Transverse colon (tissue), 4 donors: Measurements from ENCODE around the gene NRARP. TPM values are rescaled to one million over a fixed set of nuclear protein-coding genes. Genes with fewer than 3 reads are reported as not detected.

ENCODE experiments used
- DNase-seq: peaks from one replicate; pipeline ENCODE4 v3.0.0-alpha.2; 2019
- H3K27ac ChIP-seq, 4 donors: fragments of 200-600 bp; sonication (generic); 2 replicates each; pipeline ENCODE4 v1.5.1; 2016 to 2018; ENCODE audit warnings: inconsistent platforms in 4 of 4
- H3K27me3 ChIP-seq: fragments of 200-600 bp; sonication (generic); 2 replicates; pipeline ENCODE4 v1.5.1; 2017; ENCODE audit warnings: inconsistent platforms
- H3K36me3 ChIP-seq, 4 donors: fragments of 200-600 bp; sonication (generic); 2 replicates each; pipeline ENCODE4 v1.5.1; 2017 to 2019; ENCODE audit warnings: inconsistent platforms in 4 of 4
- H3K4me1 ChIP-seq, 4 donors: fragments of 200-600 bp; sonication (generic); 2 replicates each; pipeline ENCODE4 v1.5.1; 2017 to 2020; ENCODE audit warnings: inconsistent platforms in 4 of 4
- H3K4me3 ChIP-seq, 4 donors: fragments of 200-600 bp; sonication (generic); 1 replicate in 1 of 4; 2 replicates in 3 of 4; pipeline versions ENCODE4 v1.5.1 to v1.6.1; 2017 to 2019; ENCODE audit warnings: inconsistent platforms in 4 of 4
- H3K9me3 ChIP-seq, 2 donors: fragments of 200-600 bp; sonication (generic); 2 replicates each; pipeline ENCODE4 v1.5.1; 2017 to 2019; ENCODE audit warnings: inconsistent platforms in 2 of 2
- EP300 ChIP-seq: sonication (generic); formaldehyde crosslinking; IDR thresholded peaks from one replicate; pipeline ENCODE4 v1.6.1; 2017; ENCODE audit warnings: antibody characterized with exemption, low read depth
- POLR2A ChIP-seq: fragments of 450-650 bp; IDR thresholded peaks from one replicate; pipeline ENCODE4 v1.6.1; 2016; ENCODE audit warnings: antibody characterized with exemption, mild to moderate bottlenecking, moderate library complexity
- POLR2AphosphoS5 ChIP-seq, 3 donors: sonication (generic); formaldehyde crosslinking; IDR thresholded peaks; one replicate each; pipeline ENCODE4 v1.6.1; 2016; ENCODE audit warnings: antibody characterized with exemption in 3 of 3
- WGBS, 2 donors: methylation state at CpG; one replicate each; pipeline ENCODE4 v1.1.5; 2018; ENCODE audit warnings: low coverage in 1 of 2; 5-methylcytosine and 5-hydroxymethylcytosine counted together
- in situ Hi-C, 4 donors: fragments of 200-750 bp; cut with MboI; loops; one replicate each; pipeline versions ENCODE4 v1.15.0 to v1.15.1; 2017; ENCODE audit warnings: low sequenced_read_pairs in 3 of 4, low pct_ligation_motif_present in 1 of 4, low pct_unique_long_range_greater_than_20kb in 1 of 4
- intact Hi-C: fragments of 100-400 bp; cut with DNase I; formaldehyde crosslinking; loops from one replicate; pipeline ENCODE4 v1.15.1; 2023; ENCODE audit warnings: low total_unique reads
- total RNA-seq, 4 donors: library from RNA; depleted of rRNA; stranded (reverse); fragments of >200 nt; gene quantifications; one replicate each; pipeline ENCODE4 v1.1.0, GENCODE V29; 2016
- TF ChIP-seq, protein P1 (sequence below), 5 experiments: fragments of 200-600 bp in 3 of 5; fragments of 450-650 bp in 2 of 5; sonication (generic) in 3 of 5; IDR thresholded peaks; 1 replicate in 2 of 5; 2 replicates in 3 of 5; pipeline ENCODE4 v1.5.1; 2016 to 2017; ENCODE audit warnings: antibody characterized with exemption in 5 of 5, inconsistent platforms in 3 of 5, mild to moderate bottlenecking in 2 of 5, moderate library complexity in 1 of 5

NRARP gene
- total RNA-seq, 4 donors from 2014 or later: 92.0 to 343 (median 134) TPM

DNA sequence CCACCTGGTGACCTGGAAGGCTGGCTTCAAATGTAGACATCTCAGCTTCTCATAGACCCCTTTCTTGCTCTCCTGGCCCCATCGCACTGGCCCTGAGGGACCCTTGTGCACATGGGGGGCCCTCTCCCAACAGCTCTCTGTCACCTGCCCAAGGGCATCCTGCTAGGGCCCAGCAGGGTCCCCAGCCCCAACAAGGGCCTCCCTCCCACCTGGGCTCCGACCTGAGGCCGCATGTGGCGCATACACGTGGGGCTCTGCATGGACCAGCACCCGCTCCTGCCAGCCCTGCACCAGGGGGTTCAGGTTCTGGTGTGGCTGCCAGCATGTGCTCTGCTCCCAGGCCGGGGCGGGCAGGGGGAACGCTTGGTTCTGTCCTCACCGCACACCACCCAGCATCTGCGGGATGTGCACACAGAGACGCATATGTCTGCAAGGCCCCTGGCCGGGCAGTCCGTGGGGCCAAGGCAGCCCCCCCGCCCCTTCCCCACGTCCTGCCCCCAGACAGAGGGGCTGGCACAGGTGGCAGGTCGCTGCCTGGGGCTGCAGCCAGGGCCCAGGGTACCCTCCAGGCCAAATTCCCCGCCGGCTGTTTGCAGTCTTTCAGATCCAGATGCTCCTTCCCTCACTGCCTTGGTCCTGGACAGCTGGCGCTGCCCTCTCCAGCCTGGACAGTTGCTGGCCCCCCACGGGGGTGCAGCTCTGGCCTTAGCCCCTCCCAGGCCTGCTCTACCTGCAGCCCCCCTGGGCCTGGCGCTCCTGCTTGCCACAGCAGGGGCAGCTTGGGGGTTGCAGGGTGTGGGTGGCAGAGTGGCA is 17.9 kb upstream of the NRARP start:
- Histone ChIP-seq H3K4me3 (no peak overlapping the region), H3K27ac (no peak overlapping the region), H3K36me3 (no peaks in the 10 kb centered on the region), H3K9me3 (no peaks in the 10 kb centered on the region), H3K4me1 (peaks cover 9 to 19% (median 18%) of the 10 kb centered on the region in 4 donors), H3K27me3 (peaks cover 17% of the 10 kb centered on the region)
- in situ Hi-C loops: no loop called here
- DNase-seq: no peak
- intact Hi-C loops: no loop called here
- TF ChIP-seq, protein P1, sequence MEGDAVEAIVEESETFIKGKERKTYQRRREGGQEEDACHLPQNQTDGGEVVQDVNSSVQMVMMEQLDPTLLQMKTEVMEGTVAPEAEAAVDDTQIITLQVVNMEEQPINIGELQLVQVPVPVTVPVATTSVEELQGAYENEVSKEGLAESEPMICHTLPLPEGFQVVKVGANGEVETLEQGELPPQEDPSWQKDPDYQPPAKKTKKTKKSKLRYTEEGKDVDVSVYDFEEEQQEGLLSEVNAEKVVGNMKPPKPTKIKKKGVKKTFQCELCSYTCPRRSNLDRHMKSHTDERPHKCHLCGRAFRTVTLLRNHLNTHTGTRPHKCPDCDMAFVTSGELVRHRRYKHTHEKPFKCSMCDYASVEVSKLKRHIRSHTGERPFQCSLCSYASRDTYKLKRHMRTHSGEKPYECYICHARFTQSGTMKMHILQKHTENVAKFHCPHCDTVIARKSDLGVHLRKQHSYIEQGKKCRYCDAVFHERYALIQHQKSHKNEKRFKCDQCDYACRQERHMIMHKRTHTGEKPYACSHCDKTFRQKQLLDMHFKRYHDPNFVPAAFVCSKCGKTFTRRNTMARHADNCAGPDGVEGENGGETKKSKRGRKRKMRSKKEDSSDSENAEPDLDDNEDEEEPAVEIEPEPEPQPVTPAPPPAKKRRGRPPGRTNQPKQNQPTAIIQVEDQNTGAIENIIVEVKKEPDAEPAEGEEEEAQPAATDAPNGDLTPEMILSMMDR (IDR thresholded peaks at IDR 0.05): no peak
- TF ChIP-seq POLR2AphosphoS5 (IDR thresholded peaks at IDR 0.05) (no peak), EP300 (no peak), POLR2A (no peak)
- WGBS, 2 donors: 91% methylated on average over 19 of the region's 22 CpGs; no CpG with 5 or more reads in 1 of the 2 donors

DNA sequence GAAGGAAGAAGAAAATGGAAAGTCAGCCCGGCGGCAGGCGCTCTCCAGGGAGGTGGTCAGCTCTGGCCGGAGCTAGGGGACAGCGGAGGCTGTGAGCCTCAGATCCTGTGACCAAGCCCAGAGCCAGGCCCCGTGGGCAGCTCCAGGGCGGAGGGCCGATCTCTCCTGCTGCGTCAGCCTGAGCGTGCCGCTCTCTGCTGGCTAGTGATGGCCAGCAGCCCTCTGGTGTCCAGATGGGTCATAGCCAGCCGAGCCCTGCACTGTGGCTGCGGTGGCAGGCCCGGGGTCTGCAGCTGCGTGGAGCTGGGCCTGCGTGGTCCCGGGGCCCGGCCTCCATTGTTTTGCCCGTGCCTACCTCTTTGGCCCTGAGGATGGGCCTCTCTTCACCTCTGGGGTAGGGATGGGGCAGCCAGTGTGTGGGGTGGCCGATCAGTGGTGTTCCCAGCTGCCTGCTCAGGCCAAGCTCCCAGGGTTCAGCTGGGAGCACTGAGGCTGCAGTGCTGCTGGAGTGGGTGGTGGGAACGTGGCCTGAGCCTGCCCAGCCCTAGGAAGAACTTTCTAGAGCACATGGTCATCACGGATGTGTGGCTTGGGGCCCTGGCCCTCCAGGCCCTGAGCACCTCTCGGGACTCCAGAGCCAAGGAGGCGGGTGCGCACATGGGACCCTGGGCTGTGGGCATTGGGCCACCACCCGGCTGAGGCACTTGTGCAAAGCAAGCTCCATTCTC is 17.1 kb upstream of the NRARP start:
- no peak for DNase-seq
- peaks cover 17% of the 10 kb centered on the region for H3K27me3 ChIP-seq
- peak overlapping the region in 2 of 4 donors; percentile 5 to 8 for H3K27ac ChIP-seq
- TF ChIP-seq POLR2AphosphoS5 (IDR thresholded peaks at IDR 0.05) (no peak), EP300 (no peak), POLR2A (no peak)
- TF ChIP-seq, protein P1 (IDR thresholded peaks at IDR 0.05): no peak
- intact Hi-C loops (no loop called here), in situ Hi-C loops (no loop called here)
- H3K9me3 ChIP-seq: no peaks in the 10 kb centered on the region
- WGBS, 2 donors: 90% methylated on average over 21 of the region's 26 CpGs; no CpG with 5 or more reads in 1 of the 2 donors
- H3K36me3 ChIP-seq: no peaks in the 10 kb centered on the region
- H3K4me3 ChIP-seq: no peak overlapping the region
- peaks cover 9 to 26% (median 18%) of the 10 kb centered on the region in 4 donors for H3K4me1 ChIP-seq

DNA sequence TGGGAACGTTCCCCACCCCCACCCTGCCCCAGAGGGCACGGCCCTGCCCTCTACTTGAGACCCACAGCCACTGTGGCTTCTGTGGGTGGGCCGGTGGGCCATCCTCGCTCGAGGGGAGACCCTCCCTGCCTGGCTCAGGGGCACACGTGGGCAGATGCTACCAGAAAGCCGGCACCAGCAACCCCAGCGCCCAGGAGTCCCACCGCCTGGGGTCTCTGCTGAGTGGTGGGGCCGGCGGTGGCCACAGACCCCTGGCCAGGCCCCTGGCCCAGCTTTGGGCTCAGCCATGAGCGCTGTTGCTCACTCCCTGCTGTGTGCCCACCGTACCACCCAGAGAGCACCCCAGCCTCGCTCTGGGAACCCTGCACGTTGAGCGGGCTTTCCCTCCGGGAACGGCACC is 16.5 kb upstream of the NRARP start:
- WGBS, 2 donors: 78% methylated on average over 17 of the region's 18 CpGs; no CpG with 5 or more reads in 1 of the 2 donors
- H3K9me3 ChIP-seq: no peaks in the 10 kb centered on the region
- H3K4me1 ChIP-seq: peaks cover 9 to 32% (median 18%) of the 10 kb centered on the region in 4 donors
- DNase-seq: no peak
- intact Hi-C loops: no loop called here
- peaks cover 17% of the 10 kb centered on the region for H3K27me3 ChIP-seq
- TF ChIP-seq POLR2A (no peak), POLR2AphosphoS5 (IDR thresholded peaks at IDR 0.05) (no peak), EP300 (no peak)
- TF ChIP-seq, protein P1 (IDR thresholded peaks at IDR 0.05): no peak
- H3K36me3 ChIP-seq: no peaks in the 10 kb centered on the region
- peak overlapping the region in 2 of 4 donors; percentile 5 to 8 for H3K27ac ChIP-seq
- in situ Hi-C loops: no loop called here
- H3K4me3 ChIP-seq: no peak overlapping the region
